ENCODE data around the gene XRRA1. TPM values are rescaled to one million over a fixed set of nuclear protein-coding genes. Genes with fewer than 3 reads are reported as not detected.

XRRA1 gene
- total and polyA plus RNA-seq, 3 donors from 2014 or later: 58.4 to 137 (median 74.0) TPM

- 75 to 87% methylated on average over 4 to 9 of the region's 9 CpGs for WGBS, 2 donors
Observed at GRCh38 chr11:74791333-74792100, 157.4 kb downstream of the XRRA1 start.

More at GRCh38 chr11:74791333-74792100, 157.4 kb downstream of the XRRA1 start:
- TF ChIP-seq POLR2A (IDR thresholded peaks at IDR 0.05) (no peak), CTCF (IDR thresholded peaks at IDR 0.05) (no peak)
- intact Hi-C loops (cut with DNase I; ENCODE audit: low total_unique reads): no loop called here
- DNase-seq: no peak
- Histone ChIP-seq H3K9me3 (no peaks in the 10 kb centered on the region), H3K4me1 (no peaks in the 10 kb centered on the region), H3K27me3 (no peaks in the 10 kb centered on the region), H3K4me3 (no peak overlapping the region), H3K27ac (no peak overlapping the region), H3K36me3 (ENCODE audit: low read depth, missing control alignments) (no peaks in the 10 kb centered on the region)

Small RNA genes lying within 50 kb of the gene (small RNA-seq; reads per million reads assigned to genes)
- gene RN7SL239P (0.37 to 0.38 reads per million in 2 donors), gene RNU6-216P (0 reads per million in 2 donors)

Other genes starting within 250 kb of the XRRA1 start
- gene CHRDL2, start 217.7 kb downstream of the XRRA1 start, total RNA-seq: 1 to 10 TPM; 3.5 to 5.3 TPM
- 12.0 TPM for gene CHRDL2, start 217.7 kb downstream of the XRRA1 start, polyA plus RNA-seq (ENCODE audit: insufficient read depth, low read depth, low replicate concordance)
- gene RNF169, start 200.2 kb downstream of the XRRA1 start, total RNA-seq: 10 to 100 TPM; 19.3 to 19.4 TPM
- gene RNF169, start 200.2 kb downstream of the XRRA1 start, polyA plus RNA-seq (ENCODE audit: insufficient read depth, low read depth, low replicate concordance): 7.2 TPM
- 10 to 100 TPM; 37.0 to 61.1 TPM for gene SPCS2, start 175 bp upstream of the XRRA1 start, total RNA-seq
- 152 TPM for gene SPCS2, start 175 bp upstream of the XRRA1 start, polyA plus RNA-seq (ENCODE audit: insufficient read depth, low read depth, low replicate concordance)
- 10 to 100 TPM; 25.8 to 41.5 TPM for gene NEU3, start 39.8 kb upstream of the XRRA1 start, total RNA-seq
- 29.3 TPM for gene NEU3, start 39.8 kb upstream of the XRRA1 start, polyA plus RNA-seq (ENCODE audit: insufficient read depth, low read depth, low replicate concordance)
- gene OR2AT4, start 147.8 kb upstream of the XRRA1 start, total RNA-seq: under 1 TPM; 0.94 to 0.99 TPM
- gene OR2AT4, start 147.8 kb upstream of the XRRA1 start, polyA plus RNA-seq (ENCODE audit: insufficient read depth, low read depth, low replicate concordance): 0.04 TPM
- gene SLCO2B1, start 202.0 kb upstream of the XRRA1 start, total RNA-seq: 10 to 100 TPM; 33.2 to 46.2 TPM
- gene SLCO2B1, start 202.0 kb upstream of the XRRA1 start, polyA plus RNA-seq (ENCODE audit: insufficient read depth, low read depth, low replicate concordance): 18.2 TPM